NCI-H2029 (cell line): ENCODE results near the gene FAM222A.
A peak's percentile ranks its signal among the peaks of the same experiment; 100 is the strongest.

ENCODE experiments used
- DNase-seq: peaks from one replicate; lab custom pipeline; 2025; lab: John Stamatoyannopoulos, UW

Gene FAM222A

DNA sequence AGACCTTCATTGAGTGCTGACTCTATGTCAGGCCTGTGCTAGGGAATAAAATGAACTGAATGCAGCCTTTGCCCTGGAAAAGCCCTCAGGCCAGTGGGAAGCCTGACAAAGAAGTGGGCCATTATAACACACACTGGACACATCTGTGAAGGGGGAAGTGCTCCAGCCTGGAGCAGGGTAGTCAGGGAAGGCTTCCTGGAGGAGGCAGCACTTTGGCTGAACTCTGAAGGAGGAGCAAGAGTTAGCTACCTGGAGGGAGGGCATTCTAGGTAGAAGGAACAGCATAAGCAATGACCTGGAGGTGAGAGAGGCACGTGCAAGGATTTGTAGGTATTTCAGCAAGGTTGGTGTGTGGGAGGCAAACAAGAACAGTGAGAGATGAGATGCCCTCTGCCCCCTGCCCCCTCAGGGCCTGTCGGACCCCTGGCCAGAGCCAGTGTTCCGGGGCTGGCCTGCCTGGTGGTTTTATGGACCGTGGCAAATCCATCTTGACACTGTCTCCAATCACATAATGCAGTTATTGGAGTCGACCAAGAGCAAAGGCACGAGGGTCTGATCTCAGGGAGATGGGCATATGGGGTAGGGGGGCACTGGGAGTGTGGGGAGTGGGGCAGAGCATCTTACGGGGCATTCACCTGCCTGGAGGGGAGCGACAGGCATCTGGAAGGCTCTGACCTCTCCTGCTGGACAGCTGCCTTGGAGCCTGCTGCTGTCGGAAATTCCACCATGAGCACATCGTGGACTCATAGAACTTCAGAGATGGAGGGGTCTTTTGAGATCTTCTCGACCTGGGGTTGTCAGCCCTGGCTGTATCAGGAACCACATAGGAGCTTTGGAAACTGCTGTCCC lies 2.7 kb upstream of the FAM222A start:
- DNase-seq: no peak

DNA sequence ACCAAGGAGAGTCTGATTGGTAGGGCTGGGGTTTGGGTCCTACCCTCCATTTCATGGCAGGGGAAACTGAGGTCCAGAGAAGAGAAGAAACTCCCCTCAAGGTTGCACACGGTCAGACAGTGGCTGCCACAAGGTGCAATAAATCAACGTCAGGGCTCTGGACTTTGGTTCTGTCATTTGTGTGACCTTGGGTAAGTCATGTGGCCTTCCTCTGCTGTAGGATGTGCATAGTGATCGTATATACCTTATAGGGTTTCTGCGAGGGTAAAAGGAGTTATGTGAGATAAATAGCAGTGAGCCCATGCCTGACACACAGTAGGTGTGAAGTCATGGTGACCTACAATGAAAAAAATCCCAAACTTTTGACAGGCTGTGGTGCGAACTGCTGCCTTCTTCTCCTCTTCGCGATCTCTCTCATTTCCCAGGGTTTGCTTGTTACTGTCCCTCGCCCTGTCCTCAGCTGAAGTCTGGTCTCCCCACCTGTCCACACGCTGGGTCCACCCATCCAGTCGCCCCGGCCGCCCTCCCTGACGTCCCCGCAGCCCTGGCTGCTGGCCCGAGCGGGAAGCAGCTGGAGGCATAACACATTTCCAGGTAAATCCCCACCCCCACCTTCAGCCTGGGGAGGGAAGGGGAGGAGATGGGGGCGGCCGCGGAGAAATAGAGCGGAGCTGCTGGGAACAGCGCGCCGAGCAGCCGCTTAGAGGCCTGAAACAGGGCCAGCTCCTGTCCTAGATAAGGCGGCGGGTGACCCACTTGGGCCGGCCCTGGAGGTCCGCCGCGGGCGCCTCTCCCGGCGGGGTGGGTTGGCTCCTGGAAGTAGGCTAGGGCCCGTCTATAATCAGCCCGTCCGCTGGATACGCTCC lies 1.8 kb upstream of the FAM222A start:
- DNase-seq: no peak

DNA sequence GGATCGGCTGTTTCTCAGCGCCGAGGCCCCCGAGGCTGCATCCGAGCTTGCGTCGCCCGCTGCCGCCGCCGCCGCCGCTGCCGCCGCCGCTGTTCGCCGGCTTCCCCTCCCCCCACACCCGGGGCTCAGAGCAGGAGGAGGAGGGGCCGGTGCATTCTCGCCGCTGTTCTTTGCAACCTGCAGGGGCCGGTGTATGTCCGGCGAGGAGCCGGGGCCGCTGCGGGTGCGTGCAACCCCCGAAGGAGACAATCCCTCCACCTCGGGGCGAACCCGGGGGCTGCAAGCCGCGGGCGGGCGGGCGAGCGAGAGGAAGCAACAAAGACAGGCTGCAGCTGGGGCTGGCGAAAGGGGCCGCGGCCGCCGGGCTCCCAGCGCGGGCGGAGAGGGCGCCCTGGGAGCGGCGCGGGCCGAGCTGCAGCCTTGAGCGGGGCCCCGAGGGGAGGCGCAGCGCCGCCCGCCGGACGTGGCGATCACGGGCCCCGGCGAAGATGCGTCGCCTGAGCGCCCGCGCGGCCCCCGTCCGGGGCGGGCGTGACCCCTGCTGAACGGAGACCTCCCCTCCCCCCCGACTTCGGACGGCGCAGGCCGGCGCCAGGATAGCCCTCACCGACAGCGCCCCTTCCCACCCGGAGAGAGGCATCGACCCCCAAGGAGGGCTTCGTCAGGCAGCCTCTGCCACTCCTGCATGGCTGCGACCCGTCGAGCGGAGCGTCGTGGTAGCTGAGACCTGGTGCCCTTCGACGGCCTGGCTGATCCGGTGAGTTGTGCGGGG lies 702 bp downstream of the FAM222A start:
- peak; percentile 63 for DNase-seq

GRCh38 chr12:109714913-109715244 lies 1.3 kb downstream of the FAM222A start:
- no peak for DNase-seq

DNA sequence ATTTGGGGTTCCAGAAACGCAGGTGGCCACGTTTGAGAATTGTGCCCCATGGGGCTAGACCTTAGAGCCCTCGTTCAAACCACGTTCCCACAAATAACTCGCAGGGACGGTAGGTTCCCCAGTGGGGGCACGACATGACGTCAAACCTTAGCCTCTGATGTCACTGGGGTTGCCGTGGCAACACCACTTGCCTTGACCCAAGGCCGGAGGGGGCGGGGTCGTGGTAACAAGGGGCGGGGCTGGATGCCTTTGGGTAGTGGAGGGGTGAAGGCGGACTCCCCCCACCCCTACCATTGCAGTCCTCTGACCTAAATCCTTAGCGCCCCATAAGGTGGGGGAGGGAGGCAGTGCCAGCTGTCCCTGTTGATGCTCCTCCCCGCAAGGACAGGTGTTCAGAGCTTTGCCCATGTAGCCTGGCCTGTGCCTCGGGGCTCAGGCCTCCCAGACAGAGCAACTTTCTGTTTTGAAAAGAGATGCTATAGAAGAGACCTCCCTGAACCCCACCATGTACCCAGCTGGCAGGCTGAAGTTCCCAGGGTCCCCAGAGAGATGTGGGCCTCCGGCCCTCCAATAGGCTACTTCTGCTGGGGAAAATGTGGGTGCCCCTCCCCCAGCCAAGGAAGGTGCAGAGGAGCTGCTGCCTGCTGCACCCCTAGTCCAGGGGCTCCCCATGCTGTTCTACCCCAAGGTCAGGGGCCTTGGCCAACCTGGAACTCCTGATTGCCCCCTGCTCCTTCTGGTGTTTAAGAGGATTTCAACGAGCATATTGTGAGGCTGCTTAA lies 1.9 kb downstream of the FAM222A start:
- peak; percentile 28 for DNase-seq

GRCh38 chr12:109716092-109716479 lies 2.5 kb downstream of the FAM222A start:
- DNase-seq: no peak

DNA sequence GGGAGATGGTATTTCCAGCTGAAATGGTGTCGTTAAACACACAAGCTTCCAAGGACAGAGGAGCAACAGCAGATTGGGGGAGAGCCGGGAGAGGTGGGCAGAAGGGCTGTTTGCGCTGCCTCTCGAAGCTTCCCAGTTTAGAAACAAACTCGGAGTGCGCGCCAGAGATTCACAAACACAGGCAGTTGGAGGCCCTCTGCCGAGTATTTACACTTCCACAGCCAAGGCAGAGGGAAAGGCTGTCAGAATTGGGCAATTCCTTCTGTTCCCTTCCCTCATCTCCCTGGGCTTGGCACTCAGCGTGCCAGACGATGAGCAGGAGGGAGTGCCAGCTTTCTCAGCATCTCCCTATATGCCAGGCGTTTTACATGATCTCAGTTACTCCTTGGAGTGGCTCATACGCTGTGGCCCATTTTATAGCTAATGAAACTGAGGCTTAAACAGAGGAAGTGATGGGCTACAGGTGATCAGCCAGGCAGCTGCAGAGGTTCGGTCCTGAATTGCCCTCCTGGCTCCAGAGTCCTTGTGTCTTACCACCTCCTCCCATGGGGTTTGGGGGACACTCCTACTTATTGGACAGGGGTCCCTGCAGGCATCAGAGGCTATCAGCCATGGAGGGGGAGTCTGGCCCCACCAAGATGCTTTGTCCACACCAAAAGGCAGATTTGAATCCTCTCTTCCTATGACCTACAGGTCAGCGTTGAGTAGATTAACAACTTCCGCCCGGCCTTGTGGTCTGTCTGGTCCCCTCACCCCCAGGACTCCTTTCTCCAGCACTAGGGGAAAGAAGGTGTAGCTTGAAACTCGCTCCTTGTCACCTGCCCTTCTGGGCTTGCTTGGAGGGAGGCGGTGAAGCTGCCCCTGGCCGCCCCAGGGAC lies 3.1 kb downstream of the FAM222A start:
- DNase-seq: no peak

- DNase-seq: no peak
Observed at GRCh38 chr12:109717390-109718357, 4.0 kb downstream of the FAM222A start.

DNA sequence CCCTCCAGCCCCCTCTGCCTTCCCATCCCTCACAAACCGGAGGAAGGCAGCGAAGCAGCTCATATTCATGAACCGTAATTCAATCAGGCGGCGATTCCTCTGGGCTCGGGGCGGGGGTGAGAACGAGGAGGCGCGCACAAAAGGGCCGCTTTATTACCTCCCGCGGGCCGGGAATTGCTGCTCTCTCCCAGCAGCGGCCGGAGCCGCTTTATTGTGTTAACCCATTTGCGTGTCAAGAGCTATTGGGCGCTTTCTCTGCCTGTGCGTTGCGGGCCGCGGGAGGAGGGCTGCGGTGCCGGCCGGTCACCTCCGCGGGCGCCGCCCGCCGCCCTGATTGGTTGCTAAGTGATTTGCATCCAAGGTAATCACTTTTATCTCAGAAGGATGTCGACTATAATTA lies 4.8 kb downstream of the FAM222A start:
- DNase-seq: no peak

GRCh38 chr12:109719123-109720022 lies 5.7 kb downstream of the FAM222A start:
- no peak for DNase-seq

GRCh38 chr12:109720152-109720856 lies 6.7 kb downstream of the FAM222A start:
- DNase-seq: peak; percentile 48

- no peak for DNase-seq
Observed at GRCh38 chr12:109720857-109721189, 7.2 kb downstream of the FAM222A start.

- no peak for DNase-seq
Observed at GRCh38 chr12:109721276-109721675, 7.7 kb downstream of the FAM222A start.

- DNase-seq: no peak
Observed at GRCh38 chr12:109722022-109722720, 8.5 kb downstream of the FAM222A start.

GRCh38 chr12:109722721-109723094 lies 9.1 kb downstream of the FAM222A start:
- DNase-seq: no peak

DNA sequence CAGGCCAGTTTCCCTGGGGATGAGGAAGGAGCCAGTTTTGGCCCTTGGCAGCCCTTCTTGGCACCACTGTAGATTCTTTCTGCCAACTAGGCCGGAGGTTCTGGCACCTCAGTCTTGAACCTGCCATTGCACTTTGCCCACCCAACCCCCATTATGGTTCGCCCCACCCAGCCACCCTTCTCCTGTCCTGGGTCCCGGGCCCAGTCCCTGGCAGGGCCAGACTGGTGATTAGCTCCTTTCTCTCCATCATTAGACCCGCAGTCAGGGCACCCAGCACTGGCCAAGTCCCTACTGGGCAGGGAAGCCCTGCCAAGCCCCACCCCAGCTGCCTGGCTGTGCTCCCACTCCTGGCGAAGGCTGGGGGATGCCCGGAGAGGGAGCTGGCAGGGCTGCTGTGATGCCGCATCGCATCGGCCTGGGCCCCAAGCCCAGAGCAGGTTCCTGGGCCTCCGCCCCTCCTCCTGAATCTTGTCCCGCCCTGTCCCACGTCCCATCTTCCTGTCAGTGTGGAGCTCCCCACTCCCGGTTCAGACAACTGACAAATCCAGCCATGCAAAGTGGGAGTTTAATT lies 9.8 kb downstream of the FAM222A start:
- DNase-seq: peak; percentile 57

- DNase-seq: no peak
Observed at GRCh38 chr12:109724321-109724892, 10.8 kb downstream of the FAM222A start.
